Measurements from ENCODE around the gene STRN.

Gene STRN

DNA sequence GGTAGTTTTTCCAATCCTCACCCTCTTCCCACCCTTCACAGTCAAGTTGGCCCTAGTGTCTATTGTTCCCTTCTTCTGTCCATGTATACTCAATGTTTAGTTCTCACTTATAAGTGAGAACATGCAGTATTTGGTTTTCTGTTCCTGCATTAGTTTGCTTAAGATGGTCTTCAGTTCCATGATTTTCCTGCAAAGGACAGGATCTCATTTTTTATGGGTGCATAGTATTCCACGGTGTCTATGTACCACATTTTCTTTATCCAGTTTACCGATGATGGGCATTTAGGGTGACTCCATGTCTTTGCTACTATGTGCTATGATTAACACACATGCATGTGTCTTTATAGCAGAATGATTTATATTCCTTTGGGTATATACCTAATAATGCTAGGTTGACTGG is 104.4 kb downstream of the STRN start:
- H3K4me3 ChIP-seq (ENCODE audit: low read depth, low read length) = no peak overlapping the region
- TF ChIP-seq, protein P1, sequence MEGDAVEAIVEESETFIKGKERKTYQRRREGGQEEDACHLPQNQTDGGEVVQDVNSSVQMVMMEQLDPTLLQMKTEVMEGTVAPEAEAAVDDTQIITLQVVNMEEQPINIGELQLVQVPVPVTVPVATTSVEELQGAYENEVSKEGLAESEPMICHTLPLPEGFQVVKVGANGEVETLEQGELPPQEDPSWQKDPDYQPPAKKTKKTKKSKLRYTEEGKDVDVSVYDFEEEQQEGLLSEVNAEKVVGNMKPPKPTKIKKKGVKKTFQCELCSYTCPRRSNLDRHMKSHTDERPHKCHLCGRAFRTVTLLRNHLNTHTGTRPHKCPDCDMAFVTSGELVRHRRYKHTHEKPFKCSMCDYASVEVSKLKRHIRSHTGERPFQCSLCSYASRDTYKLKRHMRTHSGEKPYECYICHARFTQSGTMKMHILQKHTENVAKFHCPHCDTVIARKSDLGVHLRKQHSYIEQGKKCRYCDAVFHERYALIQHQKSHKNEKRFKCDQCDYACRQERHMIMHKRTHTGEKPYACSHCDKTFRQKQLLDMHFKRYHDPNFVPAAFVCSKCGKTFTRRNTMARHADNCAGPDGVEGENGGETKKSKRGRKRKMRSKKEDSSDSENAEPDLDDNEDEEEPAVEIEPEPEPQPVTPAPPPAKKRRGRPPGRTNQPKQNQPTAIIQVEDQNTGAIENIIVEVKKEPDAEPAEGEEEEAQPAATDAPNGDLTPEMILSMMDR (IDR thresholded peaks at IDR 0.05; ENCODE audit: low read depth, low read length) = no peak
- in situ Hi-C loops (cut with HindIII; ENCODE audit: low sequenced_read_pairs) = no loop called here
- DNase-seq (ENCODE audit: low read depth, low spot score) = no peak

DNA sequence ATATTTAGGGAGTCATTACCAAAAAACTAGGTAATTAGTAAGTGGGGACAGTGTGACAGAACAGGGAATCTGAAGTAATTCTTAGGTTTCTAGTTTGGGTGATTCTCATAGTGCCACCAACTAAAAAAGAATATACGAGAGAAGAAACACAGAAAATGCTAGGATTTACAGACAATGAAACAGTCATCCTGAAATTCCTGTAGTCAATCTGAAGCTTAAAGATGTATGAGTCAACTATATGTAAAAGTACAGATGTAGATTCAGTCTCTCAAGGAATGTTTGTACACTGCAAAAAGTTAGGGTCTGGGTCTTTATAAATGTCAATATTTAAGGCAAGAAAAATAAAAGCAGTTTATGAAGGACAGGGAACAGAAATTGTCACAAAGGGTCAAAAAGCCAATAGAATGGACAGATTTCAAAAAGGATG is 107.0 kb downstream of the STRN start:
- in situ Hi-C loops (cut with HindIII; ENCODE audit: low sequenced_read_pairs) = no loop called here
- no peak for DNase-seq (ENCODE audit: low read depth, low spot score)
- TF ChIP-seq, protein P1 (IDR thresholded peaks at IDR 0.05; ENCODE audit: low read depth, low read length) = no peak
- no peak overlapping the region for H3K4me3 ChIP-seq (ENCODE audit: low read depth, low read length)

DNA sequence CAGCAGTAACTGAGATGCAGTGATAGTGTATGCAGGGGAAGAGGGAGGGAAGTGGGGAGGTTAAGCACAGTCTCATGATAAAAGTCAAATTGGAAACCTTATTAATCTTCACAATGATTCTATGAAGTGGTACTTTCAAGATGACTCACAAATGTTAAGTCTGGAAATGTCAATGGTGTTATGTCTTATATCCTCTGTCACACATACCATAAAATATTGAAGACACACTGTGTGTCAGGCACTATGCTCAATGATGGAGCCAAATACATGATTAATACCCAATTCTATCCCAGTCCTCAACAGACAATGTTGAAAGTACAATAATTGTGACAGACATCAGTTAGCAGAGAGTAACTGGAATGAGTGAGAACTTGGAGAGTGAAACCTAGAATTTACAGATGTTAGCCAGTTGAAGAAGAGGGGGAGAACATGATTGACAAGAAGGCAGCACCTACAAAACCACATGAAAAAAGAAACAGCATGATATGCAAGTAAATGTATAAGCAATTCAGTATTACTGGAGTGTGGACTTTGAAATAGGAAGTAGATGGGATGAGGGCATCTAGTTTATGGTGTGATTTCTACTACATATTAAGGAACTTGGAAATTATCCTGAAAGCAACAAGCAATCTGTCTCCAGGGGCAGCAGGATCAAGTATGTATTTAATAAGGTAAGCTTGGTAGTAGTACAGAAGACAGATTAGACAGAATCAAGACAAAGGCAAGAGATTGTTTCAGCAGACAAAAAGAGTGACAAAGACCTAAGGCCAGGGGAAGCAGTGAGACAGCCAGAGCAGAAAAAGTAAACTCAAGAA is 107.6 kb downstream of the STRN start:
- in situ Hi-C loops (cut with HindIII; ENCODE audit: low sequenced_read_pairs) = no loop called here
- no peak overlapping the region for H3K4me3 ChIP-seq (ENCODE audit: low read depth, low read length)
- TF ChIP-seq, protein P1 (IDR thresholded peaks at IDR 0.05; ENCODE audit: low read depth, low read length) = no peak
- no peak for DNase-seq (ENCODE audit: low read depth, low spot score)

DNA sequence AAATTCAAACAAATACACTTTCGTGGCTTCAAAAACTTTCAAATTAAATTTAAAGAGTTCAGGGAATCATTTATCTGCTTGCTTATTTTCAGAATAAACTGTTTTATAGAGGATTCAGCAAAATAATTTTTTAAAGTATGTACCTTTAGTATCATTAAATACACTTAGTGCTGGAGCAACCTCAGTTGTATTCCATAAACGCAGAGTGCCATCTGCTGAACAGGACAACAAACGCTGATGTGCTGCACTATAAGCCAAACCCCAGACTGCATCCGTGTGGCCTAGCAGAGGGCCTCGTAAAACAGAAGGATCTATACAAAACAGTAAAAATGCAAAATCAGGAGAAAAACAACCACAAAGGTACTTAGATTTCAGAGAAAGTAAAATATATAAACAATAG is 108.6 kb downstream of the STRN start:
- no peak overlapping the region for H3K4me3 ChIP-seq (ENCODE audit: low read depth, low read length)
- no peak for DNase-seq (ENCODE audit: low read depth, low spot score)
- in situ Hi-C loops (cut with HindIII; ENCODE audit: low sequenced_read_pairs) = no loop called here
- TF ChIP-seq, protein P1 (IDR thresholded peaks at IDR 0.05; ENCODE audit: low read depth, low read length) = no peak

DNA sequence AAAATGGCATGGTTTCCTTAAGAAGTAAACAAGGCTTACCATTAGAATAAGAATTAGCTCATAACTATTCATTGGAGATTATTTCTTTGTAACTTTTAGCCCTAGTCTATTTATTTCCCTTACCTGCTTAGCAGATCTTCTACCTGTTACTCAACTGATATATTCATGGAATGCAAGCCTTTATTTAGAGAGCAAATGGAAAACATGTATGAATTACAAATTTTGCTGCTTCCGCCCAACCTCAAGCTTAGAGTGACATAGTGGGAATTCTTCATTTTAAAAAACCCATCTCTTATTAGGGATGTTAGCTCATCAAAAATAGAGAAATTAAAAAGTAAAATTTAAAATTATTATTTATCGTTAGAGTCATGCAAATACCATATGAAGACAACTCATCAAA is 110.9 kb downstream of the STRN start:
- no peak overlapping the region for H3K4me3 ChIP-seq (ENCODE audit: low read depth, low read length)
- TF ChIP-seq, protein P1 (IDR thresholded peaks at IDR 0.05; ENCODE audit: low read depth, low read length) = no peak
- no peak for DNase-seq (ENCODE audit: low read depth, low spot score)
- in situ Hi-C loops (cut with HindIII; ENCODE audit: low sequenced_read_pairs) = no loop called here

DNA sequence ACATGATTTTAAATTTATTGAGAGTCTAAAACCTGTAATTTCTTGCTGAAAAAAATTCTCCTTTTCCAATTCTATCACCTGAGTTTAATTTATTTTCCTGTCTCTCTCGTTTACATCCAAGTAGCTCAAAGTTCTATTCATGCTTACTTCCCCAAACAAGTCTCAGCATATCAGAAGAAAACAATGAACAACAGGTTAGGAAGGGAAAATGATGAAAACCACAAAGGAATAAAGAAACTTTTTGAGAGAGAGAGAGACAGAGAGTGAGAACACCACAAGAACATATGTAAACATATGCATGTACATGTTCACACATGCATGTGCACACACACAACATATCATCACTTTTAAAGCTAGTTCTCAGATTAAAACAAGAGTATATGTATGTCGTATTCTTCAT is 112.1 kb downstream of the STRN start:
- TF ChIP-seq, protein P1 (IDR thresholded peaks at IDR 0.05; ENCODE audit: low read depth, low read length) = no peak
- in situ Hi-C loops (cut with HindIII; ENCODE audit: low sequenced_read_pairs) = no loop called here
- no peak for DNase-seq (ENCODE audit: low read depth, low spot score)
- no peak overlapping the region for H3K4me3 ChIP-seq (ENCODE audit: low read depth, low read length)
